GM23338 (cell line): ENCODE measurements around the gene EDIL3. TPM values are rescaled to one million over a fixed set of nuclear protein-coding genes. Genes with fewer than 3 reads are reported as not detected.

ENCODE experiments used
- ATAC-seq: fragments of 200-7000 bp; cut with Tn5 transposase; 3 replicates; pipeline ENCODE4 v1.9.1; 2020
- DNase-seq: peaks from one replicate; pipeline ENCODE4 v3.0.0-alpha.2; 2015; ENCODE audit warnings: low spot score
- H2AFZ ChIP-seq: fragments of 200-600 bp; sonication (generic); 2 replicates; pipeline ENCODE4 v1.8.0; 2016; ENCODE audit warnings: antibody characterized with exemption, mild to moderate bottlenecking, moderate library complexity
- H3F3A ChIP-seq: fragments of 200-600 bp; sonication (generic); replicated peaks from 2 replicates; pipeline ENCODE4 v1.8.0; 2017; ENCODE audit warnings: antibody characterized with exemption, mixed run types, low read depth
- H3K27ac ChIP-seq: fragments of 200-600 bp; sonication (generic); 2 replicates; pipeline ENCODE4 v1.6.1; 2016; ENCODE audit warnings: low read depth
- H3K27me3 ChIP-seq: fragments of 200-600 bp; sonication (generic); 2 replicates; pipeline ENCODE4 v1.8.0; 2016; ENCODE audit warnings: mild to moderate bottlenecking, mixed run types, moderate library complexity; ENCODE audit not compliant: insufficient read depth
- H3K36me3 ChIP-seq: fragments of 200-600 bp; sonication (generic); 2 replicates; pipeline ENCODE4 v1.8.0; 2016; ENCODE audit warnings: mild to moderate bottlenecking; ENCODE audit not compliant: insufficient read depth
- H3K4me1 ChIP-seq: fragments of 200-600 bp; sonication (generic); 2 replicates; pipeline ENCODE4 v1.8.0; 2016; ENCODE audit warnings: mild to moderate bottlenecking, moderate library complexity; ENCODE audit not compliant: insufficient read depth
- H3K4me2 ChIP-seq: fragments of 200-600 bp; sonication (generic); 2 replicates; pipeline ENCODE4 v1.7.1; 2017; ENCODE audit warnings: mixed run types
- H3K4me3 ChIP-seq: fragments of 200-600 bp; sonication (generic); 2 replicates; pipeline ENCODE4 v1.6.1; 2016; ENCODE audit warnings: mixed run types
- H3K79me2 ChIP-seq: fragments of 200-600 bp; sonication (generic); replicated peaks from 2 replicates; pipeline ENCODE4 v1.8.0; 2017; ENCODE audit warnings: mild to moderate bottlenecking; ENCODE audit not compliant: insufficient read depth
- H3K9me2 ChIP-seq: fragments of 200-600 bp; sonication (generic); 2 replicates; pipeline ENCODE4 v1.8.0; 2017; ENCODE audit not compliant: insufficient read depth
- H4K20me1 ChIP-seq: fragments of 200-600 bp; sonication (generic); replicated peaks from 2 replicates; pipeline ENCODE4 v1.8.0; 2017; ENCODE audit warnings: mild to moderate bottlenecking; ENCODE audit not compliant: insufficient read depth
- H3K27ac Mint-ChIP-seq: 2 replicates; pipeline ENCODE4 v1.8.0; 2020; ENCODE audit warnings: inconsistent platforms, mild to moderate bottlenecking, moderate library complexity, mixed read lengths
- H3K27me3 Mint-ChIP-seq: 3 replicates; pipeline ENCODE4 v1.8.0; 2022; ENCODE audit warnings: low read depth, mild to moderate bottlenecking, moderate library complexity, mixed read lengths, inconsistent platforms; ENCODE audit not compliant: insufficient read depth, poor library complexity
- H3K36me3 Mint-ChIP-seq: 3 replicates; pipeline ENCODE4 v1.8.0; 2021; ENCODE audit warnings: low read depth, mild to moderate bottlenecking, inconsistent platforms, moderate library complexity, mixed read lengths
- H3K4me1 Mint-ChIP-seq: 3 replicates; pipeline ENCODE4 v1.8.0; 2020; ENCODE audit warnings: mild to moderate bottlenecking, inconsistent platforms, mixed read lengths
- H3K4me3 Mint-ChIP-seq: 3 replicates; pipeline ENCODE4 v1.8.0; 2021; ENCODE audit warnings: moderate library complexity, mild to moderate bottlenecking, inconsistent platforms, mixed read lengths
- H3K9me3 Mint-ChIP-seq: 3 replicates; pipeline ENCODE4 v1.8.0; 2020; ENCODE audit warnings: moderate library complexity, mild to moderate bottlenecking, inconsistent platforms, mixed read lengths
- CREB1 ChIP-seq: fragments of 250-450 bp; sonication (Bioruptor Pico); IDR thresholded peaks from 2 replicates; pipeline ENCODE4 v1.5.0; 2020; ENCODE audit warnings: low read depth, mild to moderate bottlenecking, moderate library complexity
- CTCF ChIP-seq, 2 experiments: fragments of 200-600 bp in 1 of 2; sonication (generic) in 1 of 2; conservative IDR thresholded peaks; 2 replicates each; pipeline versions ENCODE4 v1.5.1 to v1.6.1; 2016 to 2017; ENCODE audit warnings: antibody characterized with exemption in 2 of 2, low read depth in 2 of 2, mild to moderate bottlenecking in 2 of 2, moderate library complexity in 1 of 2
- ETS1 ChIP-seq: IDR thresholded peaks from 2 replicates; pipeline ENCODE4 v1.6.1; 2016; ENCODE audit warnings: antibody characterized with exemption
- EZH2 ChIP-seq: fragments of 200-600 bp; sonication (generic); IDR thresholded peaks from one replicate; pipeline ENCODE4 v1.8.0; 2017; ENCODE audit warnings: antibody characterized with exemption, mild to moderate bottlenecking, low read depth; ENCODE audit not compliant: unreplicated experiment
- JUNB ChIP-seq: IDR thresholded peaks from one replicate; pipeline ENCODE4 v1.6.1; 2016; ENCODE audit warnings: antibody characterized with exemption; ENCODE audit not compliant: unreplicated experiment
- NANOG ChIP-seq: IDR thresholded peaks from 2 replicates; pipeline ENCODE4 v1.6.1; 2016; ENCODE audit warnings: antibody characterized with exemption, borderline replicate concordance
- POLR2AphosphoS5 ChIP-seq: IDR thresholded peaks from 2 replicates; pipeline ENCODE4 v1.6.1; 2016; ENCODE audit warnings: antibody characterized with exemption, low read depth
- REST ChIP-seq: IDR thresholded peaks from one replicate; pipeline ENCODE4 v1.6.1; 2018; ENCODE audit warnings: antibody characterized with exemption; ENCODE audit not compliant: unreplicated experiment
- STAT1 ChIP-seq: IDR thresholded peaks from one replicate; pipeline ENCODE4 v1.6.1; 2016; ENCODE audit warnings: antibody characterized with exemption; ENCODE audit not compliant: unreplicated experiment
- polyA plus RNA-seq: library from polyadenylated mRNA; unstranded; fragments of >200 nt; fragmentation: Nextera tagmentation; extraction: Ambion mirVana; gene quantifications from 2 replicates; pipeline ENCODE4 v1.2.1, GENCODE V29; 2016
- total RNA-seq: library from RNA; depleted of rRNA; stranded (reverse); fragments of >200 nt; shearing (Covaris generic); gene quantifications from 2 replicates; pipeline ENCODE4 v1.2.3, GENCODE V29; 2014
- TF ChIP-seq, protein P1 (sequence below): fragments of 250-450 bp; sonication (Bioruptor Pico); IDR thresholded peaks from 2 replicates; pipeline ENCODE4 v1.5.0; 2020; ENCODE audit warnings: mild to moderate bottlenecking, moderate library complexity

EDIL3 gene
- total and polyA plus RNA-seq, 2 experiments from 2014 or later = 43.3 to 61.9 TPM

DNA sequence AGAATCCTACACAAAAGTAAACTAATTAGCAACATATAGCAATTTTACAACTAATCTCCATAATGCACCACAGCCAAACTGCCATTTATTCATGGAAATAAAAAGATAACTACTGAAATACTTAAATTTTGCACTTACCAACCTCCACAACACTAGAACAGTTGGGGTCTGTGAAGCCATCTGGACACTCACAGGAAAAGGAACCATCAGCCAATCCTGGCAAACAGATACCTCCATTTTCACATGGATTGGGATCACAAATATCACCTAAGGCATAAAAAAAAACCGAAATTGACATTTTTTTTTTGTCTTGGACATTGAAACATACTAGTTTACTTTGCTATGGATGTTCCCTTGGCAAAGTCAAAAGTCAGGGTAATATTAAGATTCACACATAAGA, 130.7 kb downstream of the EDIL3 start (continued):
- TF ChIP-seq, protein P1, sequence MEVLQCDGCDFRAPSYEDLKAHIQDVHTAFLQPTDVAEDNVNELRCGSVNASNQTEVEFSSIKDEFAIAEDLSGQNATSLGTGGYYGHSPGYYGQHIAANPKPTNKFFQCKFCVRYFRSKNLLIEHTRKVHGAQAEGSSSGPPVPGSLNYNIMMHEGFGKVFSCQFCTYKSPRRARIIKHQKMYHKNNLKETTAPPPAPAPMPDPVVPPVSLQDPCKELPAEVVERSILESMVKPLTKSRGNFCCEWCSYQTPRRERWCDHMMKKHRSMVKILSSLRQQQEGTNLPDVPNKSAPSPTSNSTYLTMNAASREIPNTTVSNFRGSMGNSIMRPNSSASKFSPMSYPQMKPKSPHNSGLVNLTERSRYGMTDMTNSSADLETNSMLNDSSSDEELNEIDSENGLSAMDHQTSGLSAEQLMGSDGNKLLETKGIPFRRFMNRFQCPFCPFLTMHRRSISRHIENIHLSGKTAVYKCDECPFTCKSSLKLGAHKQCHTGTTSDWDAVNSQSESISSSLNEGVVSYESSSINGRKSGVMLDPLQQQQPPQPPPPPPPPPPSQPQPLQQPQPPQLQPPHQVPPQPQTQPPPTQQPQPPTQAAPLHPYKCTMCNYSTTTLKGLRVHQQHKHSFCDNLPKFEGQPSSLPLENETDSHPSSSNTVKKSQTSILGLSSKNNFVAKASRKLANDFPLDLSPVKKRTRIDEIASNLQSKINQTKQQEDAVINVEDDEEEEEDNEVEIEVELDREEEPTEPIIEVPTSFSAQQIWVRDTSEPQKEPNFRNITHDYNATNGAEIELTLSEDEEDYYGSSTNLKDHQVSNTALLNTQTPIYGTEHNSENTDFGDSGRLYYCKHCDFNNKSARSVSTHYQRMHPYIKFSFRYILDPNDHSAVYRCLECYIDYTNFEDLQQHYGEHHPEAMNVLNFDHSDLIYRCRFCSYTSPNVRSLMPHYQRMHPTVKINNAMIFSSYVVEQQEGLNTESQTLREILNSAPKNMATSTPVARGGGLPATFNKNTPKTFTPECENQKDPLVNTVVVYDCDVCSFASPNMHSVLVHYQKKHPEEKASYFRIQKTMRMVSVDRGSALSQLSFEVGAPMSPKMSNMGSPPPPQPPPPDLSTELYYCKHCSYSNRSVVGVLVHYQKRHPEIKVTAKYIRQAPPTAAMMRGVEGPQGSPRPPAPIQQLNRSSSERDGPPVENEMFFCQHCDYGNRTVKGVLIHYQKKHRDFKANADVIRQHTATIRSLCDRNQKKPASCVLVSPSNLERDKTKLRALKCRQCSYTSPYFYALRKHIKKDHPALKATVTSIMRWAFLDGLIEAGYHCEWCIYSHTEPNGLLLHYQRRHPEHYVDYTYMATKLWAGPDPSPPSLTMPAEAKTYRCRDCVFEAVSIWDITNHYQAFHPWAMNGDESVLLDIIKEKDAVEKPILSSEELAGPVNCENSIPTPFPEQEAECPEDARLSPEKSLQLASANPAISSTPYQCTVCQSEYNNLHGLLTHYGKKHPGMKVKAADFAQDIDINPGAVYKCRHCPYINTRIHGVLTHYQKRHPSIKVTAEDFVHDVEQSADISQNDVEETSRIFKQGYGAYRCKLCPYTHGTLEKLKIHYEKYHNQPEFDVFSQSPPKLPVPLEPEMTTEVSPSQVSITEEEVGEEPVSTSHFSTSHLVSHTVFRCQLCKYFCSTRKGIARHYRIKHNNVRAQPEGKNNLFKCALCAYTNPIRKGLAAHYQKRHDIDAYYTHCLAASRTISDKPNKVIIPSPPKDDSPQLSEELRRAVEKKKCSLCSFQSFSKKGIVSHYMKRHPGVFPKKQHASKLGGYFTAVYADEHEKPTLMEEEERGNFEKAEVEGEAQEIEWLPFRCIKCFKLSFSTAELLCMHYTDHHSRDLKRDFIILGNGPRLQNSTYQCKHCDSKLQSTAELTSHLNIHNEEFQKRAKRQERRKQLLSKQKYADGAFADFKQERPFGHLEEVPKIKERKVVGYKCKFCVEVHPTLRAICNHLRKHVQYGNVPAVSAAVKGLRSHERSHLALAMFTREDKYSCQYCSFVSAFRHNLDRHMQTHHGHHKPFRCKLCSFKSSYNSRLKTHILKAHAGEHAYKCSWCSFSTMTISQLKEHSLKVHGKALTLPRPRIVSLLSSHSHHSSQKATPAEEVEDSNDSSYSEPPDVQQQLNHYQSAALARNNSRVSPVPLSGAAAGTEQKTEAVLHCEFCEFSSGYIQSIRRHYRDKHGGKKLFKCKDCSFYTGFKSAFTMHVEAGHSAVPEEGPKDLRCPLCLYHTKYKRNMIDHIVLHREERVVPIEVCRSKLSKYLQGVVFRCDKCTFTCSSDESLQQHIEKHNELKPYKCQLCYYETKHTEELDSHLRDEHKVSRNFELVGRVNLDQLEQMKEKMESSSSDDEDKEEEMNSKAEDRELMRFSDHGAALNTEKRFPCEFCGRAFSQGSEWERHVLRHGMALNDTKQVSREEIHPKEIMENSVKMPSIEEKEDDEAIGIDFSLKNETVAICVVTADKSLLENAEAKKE (CRISPR knock-in tag) = no peak
- no peak for TF ChIP-seq JUNB
- TF ChIP-seq EZH2 = no peak
- no peak for TF ChIP-seq ETS1
- TF ChIP-seq POLR2AphosphoS5 = no peak
- no peak for TF ChIP-seq NANOG

DNA sequence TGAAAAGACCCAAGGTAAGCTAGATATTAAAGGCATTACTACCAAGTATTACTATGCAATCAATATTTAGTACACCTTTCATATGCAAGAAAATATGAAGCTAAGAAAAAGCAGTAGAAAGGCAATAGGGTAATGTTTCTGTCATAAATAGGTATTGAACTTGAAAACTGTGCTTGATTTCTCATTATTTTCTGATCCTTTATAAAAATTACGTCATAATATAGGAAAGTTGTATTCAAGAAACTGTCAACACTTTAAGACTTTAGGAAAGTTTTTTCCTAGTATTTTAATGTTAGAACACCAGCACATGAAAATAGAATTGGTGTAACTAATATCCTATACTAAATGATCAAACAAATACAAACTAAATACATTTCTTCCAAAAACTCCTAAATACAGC, 133.2 kb downstream of the EDIL3 start:
- Histone ChIP-seq H3K9me2 (no peaks in the 10 kb centered on the region), H3K4me1 (no peaks in the 10 kb centered on the region), H4K20me1 (no peaks in the 10 kb centered on the region), H3K4me3 (no peak overlapping the region), H2AFZ (no peak overlapping the region), H3K79me2 (no peaks in the 10 kb centered on the region), H3F3A (no peaks in the 10 kb centered on the region), H3K36me3 (no peaks in the 10 kb centered on the region), H3K4me2 (no peak overlapping the region), H3K27ac (no peak overlapping the region), H3K27me3 (no peaks in the 10 kb centered on the region)
- ATAC-seq (no peak), DNase-seq (no peak)
- Mint-ChIP-seq H3K36me3 (no peaks in the 10 kb centered on the region), H3K27me3 (no peaks in the 10 kb centered on the region), H3K4me3 (no peak overlapping the region), H3K9me3 (no peaks in the 10 kb centered on the region), H3K4me1 (peaks cover 3% of the 10 kb centered on the region; the same call in 2 of the 3 replicates), H3K27ac (no peak overlapping the region)
- no peak for TF ChIP-seq POLR2AphosphoS5
- TF ChIP-seq CREB1 (CRISPR knock-in tag) = no peak
- no peak for TF ChIP-seq EZH2
- no peak for TF ChIP-seq ETS1
- no peak for TF ChIP-seq STAT1
- no peak for TF ChIP-seq REST
- no peak for TF ChIP-seq NANOG
- TF ChIP-seq CTCF (conservative IDR thresholded peaks at IDR 0.05; ENCODE audit: low read depth in 2 of 2) = no peak
